RWPE2 (cell line): ENCODE data around the gene DYNC1I2.

ENCODE experiments used
- ATAC-seq: fragments of 200-7000 bp; cut with Tn5 transposase; 3 replicates; pipeline ENCODE4 v1.9.1; 2021; ENCODE audit warnings: low read depth
- DNase-seq: peaks from one replicate; pipeline ENCODE4 v3.0.0-alpha.2; 2020; ENCODE audit warnings: low spot score
- H3K27ac ChIP-seq: fragments of 450-650 bp; 2 replicates; pipeline ENCODE4 v1.5.1; 2017; ENCODE audit warnings: mild to moderate bottlenecking; ENCODE audit not compliant: poor library complexity, severe bottlenecking
- H3K27me3 ChIP-seq: fragments of 250-450 bp; sonication (Bioruptor Pico); 2 replicates; pipeline ENCODE4 v1.5.1; 2021; ENCODE audit warnings: mild to moderate bottlenecking, moderate library complexity; ENCODE audit not compliant: insufficient read depth, poor library complexity, severe bottlenecking
- H3K36me3 ChIP-seq: fragments of 250-450 bp; sonication (Bioruptor Pico); 2 replicates; pipeline ENCODE4 v1.5.1; 2020; ENCODE audit warnings: low read depth, mild to moderate bottlenecking, moderate library complexity
- H3K4me1 ChIP-seq: fragments of 250-450 bp; sonication (Bioruptor Pico); 2 replicates; pipeline ENCODE4 v1.5.1; 2021; ENCODE audit warnings: mild to moderate bottlenecking, moderate library complexity; ENCODE audit not compliant: insufficient read depth, poor library complexity, severe bottlenecking
- H3K4me3 ChIP-seq: fragments of 250-450 bp; sonication (Bioruptor Pico); 2 replicates; pipeline ENCODE4 v1.5.1; 2021; ENCODE audit warnings: mild to moderate bottlenecking, moderate library complexity; ENCODE audit not compliant: severe bottlenecking
- H3K9me3 ChIP-seq: fragments of 250-450 bp; sonication (Bioruptor Pico); 2 replicates; pipeline ENCODE4 v1.5.1; 2021; ENCODE audit warnings: mild to moderate bottlenecking, moderate library complexity; ENCODE audit not compliant: severe bottlenecking
- TF ChIP-seq, protein P1 (sequence below): fragments of 450-650 bp; IDR thresholded peaks from one replicate; pipeline ENCODE4 v1.5.1; 2017; ENCODE audit warnings: mild to moderate bottlenecking, moderate library complexity; ENCODE audit not compliant: poor library complexity, severe bottlenecking

DYNC1I2 gene

DNA sequence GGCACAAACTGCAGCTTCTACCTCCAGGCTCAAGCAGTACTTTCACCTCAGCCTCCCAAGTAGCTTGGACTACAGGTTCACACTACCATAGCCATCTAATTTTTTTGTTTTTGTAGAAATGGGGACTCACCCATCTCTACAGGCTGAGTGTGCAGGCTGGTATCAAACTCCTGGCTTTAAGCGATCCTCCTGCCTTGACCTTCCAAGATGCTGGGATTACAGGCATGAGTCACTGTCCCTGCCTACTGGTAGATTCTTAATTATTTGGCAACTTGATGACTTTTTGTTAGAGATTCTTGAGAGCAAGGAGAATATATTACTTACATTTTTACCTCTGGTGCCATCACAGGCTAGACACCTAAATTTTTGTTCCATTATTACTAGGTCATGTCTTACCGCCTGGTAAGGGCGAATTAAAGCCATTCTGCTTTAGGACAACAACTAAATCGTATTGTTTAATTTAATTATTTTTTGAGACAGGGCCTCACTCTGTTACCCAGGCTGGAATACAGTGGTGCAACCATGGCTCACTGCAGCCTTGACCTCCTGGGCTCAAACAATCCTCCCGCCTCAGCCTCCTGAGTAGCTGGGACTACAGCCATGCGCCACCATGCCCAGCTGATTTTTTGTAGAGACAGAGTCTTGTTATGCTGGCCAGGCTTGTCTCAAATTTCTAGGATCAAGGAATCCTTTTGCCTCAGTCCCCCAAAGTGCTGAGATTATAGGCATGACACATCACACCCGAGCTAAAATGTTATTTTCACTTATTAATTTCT lies 15.7 kb downstream of the DYNC1I2 start:
- H3K4me3 ChIP-seq = no peak overlapping the region
- TF ChIP-seq, protein P1, sequence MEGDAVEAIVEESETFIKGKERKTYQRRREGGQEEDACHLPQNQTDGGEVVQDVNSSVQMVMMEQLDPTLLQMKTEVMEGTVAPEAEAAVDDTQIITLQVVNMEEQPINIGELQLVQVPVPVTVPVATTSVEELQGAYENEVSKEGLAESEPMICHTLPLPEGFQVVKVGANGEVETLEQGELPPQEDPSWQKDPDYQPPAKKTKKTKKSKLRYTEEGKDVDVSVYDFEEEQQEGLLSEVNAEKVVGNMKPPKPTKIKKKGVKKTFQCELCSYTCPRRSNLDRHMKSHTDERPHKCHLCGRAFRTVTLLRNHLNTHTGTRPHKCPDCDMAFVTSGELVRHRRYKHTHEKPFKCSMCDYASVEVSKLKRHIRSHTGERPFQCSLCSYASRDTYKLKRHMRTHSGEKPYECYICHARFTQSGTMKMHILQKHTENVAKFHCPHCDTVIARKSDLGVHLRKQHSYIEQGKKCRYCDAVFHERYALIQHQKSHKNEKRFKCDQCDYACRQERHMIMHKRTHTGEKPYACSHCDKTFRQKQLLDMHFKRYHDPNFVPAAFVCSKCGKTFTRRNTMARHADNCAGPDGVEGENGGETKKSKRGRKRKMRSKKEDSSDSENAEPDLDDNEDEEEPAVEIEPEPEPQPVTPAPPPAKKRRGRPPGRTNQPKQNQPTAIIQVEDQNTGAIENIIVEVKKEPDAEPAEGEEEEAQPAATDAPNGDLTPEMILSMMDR = no peak
- H3K27ac ChIP-seq = no peak overlapping the region
- no peaks in the 10 kb centered on the region for H3K9me3 ChIP-seq
- H3K27me3 ChIP-seq = no peaks in the 10 kb centered on the region
- peaks cover 9% of the 10 kb centered on the region for H3K4me1 ChIP-seq
- ATAC-seq (no peak), DNase-seq (no peak)
- peaks cover 51% of the 10 kb centered on the region for H3K36me3 ChIP-seq

DNA sequence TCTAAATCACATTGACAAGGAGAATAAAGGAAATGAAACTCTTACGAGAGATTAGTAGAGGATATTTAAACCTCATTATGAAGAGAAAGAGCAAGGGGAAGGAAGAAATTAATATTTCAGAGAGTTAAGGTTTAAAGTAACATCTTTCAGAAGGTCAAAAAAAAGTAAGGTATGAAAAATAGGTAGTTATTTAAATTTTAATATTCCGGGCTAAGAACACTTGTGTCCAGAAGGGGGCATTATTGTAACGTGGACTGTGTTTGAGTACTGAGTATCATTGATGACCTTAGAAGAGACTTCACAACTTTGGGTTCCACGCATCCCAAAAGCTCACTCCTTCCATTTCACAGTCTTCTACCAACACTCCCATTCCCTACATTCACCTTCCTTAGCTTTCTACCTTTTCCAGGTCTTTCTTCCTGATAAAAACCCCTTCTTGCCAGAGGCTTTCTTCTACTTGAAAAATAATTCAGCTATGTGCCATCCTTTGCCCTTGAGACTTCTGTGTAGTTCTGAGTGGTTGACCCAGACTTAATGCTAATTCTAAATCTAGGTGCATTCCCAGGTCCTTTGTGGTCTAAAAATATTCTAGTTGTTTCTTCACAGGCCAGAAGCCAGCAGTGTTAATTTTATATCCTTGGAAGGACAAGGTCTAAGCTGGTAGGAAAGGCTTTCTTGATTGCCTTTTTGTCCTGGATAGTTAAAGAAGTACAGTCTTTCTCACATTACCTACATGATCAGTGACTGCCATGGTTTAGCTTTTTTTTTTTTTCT lies 16.5 kb downstream of the DYNC1I2 start:
- no peaks in the 10 kb centered on the region for H3K9me3 ChIP-seq
- H3K4me1 ChIP-seq = peaks cover 17% of the 10 kb centered on the region
- TF ChIP-seq, protein P1 = peak; percentile 58
- H3K36me3 ChIP-seq = peaks cover 54% of the 10 kb centered on the region
- 0 out of 3 replicates have a peak, but pooled peaks have one; percentile 31 for ATAC-seq
- DNase-seq = no peak
- no peak overlapping the region for H3K4me3 ChIP-seq
- no peaks in the 10 kb centered on the region for H3K27me3 ChIP-seq
- H3K27ac ChIP-seq = peak overlapping the region; percentile 9

DNA sequence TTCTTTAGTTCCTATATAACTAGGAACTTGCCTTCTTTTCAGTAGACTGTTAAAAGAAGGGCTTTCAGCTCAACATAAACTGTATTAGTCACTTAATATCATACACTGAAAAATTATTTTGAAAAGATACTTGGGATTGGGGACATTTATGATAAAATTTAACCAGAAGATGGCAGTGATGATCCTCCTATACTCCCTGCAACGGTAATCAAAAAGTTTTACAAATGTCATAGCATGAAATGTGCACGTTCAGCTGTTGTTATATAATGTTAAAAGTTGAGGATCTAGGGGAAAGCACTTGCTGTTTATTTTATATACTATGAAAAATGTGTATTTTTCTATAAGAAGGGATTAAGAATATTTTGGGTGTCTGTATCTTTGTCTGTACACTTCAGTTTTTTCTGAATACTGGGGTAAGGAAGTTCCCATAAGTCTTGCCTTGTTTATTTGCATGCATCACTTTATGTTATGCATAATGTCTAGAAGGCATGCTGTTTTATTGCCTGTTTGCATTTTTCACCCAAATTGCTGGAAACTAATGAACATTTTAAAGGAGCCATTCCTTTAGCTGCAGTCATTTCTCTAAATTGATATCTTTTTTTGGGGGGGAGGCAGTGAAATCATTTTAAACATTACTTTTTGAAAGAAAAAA lies 19.0 kb downstream of the DYNC1I2 start:
- Histone ChIP-seq H3K4me3 (no peak overlapping the region), H3K27ac (peak overlapping the region; percentile 59), H3K36me3 (peaks cover 68% of the 10 kb centered on the region), H3K27me3 (no peaks in the 10 kb centered on the region), H3K9me3 (no peaks in the 10 kb centered on the region), H3K4me1 (peaks cover 30% of the 10 kb centered on the region)
- TF ChIP-seq, protein P1 = peak; percentile 76
- ATAC-seq (peak; percentile 56; the same call in 1 of the 3 replicates), DNase-seq (no peak)

DNA sequence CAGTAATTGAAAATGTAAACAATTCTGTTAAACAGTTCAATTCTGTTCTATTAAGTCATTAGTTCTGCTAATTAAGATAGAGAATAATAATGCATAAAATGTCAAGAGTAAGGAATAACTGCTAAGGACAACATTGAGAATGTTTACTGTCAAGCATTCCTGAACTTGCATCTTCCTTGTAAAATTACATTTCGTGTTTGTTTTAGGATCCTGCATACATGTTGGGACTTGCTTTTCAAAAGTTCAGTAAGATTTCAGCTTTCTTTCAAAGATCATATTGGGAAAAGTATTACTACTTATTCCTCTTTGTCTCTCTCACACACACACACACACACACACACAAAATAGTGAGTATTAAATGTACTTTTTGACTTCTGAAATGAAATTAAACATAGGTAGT lies 20.5 kb downstream of the DYNC1I2 start:
- no peak for ATAC-seq
- TF ChIP-seq, protein P1 = no peak
- H3K27me3 ChIP-seq = no peaks in the 10 kb centered on the region
- peak overlapping the region; percentile 59 for H3K27ac ChIP-seq
- peaks cover 66% of the 10 kb centered on the region for H3K36me3 ChIP-seq
- no peaks in the 10 kb centered on the region for H3K9me3 ChIP-seq
- H3K4me3 ChIP-seq = no peak overlapping the region
- H3K4me1 ChIP-seq = peaks cover 45% of the 10 kb centered on the region
- DNase-seq = no peak
